ENCODE results near the gene GRIK4. TPM values are rescaled to one million over a fixed set of nuclear protein-coding genes. Genes with fewer than 3 reads are reported as not detected.

Gene GRIK4
- total RNA-seq, 1 donor from 2014 or later, result 2.2 TPM

- H3K27me3 Mint-ChIP-seq (ENCODE audit: low read depth), result peaks cover 14% of the 10 kb centered on the region
- H3K27ac Mint-ChIP-seq, result no peak overlapping the region
Observed at GRCh38 chr11:120773501-120774031, 262.0 kb downstream of the GRIK4 start.

GRCh38 chr11:120774591-120775386 is 263.2 kb downstream of the GRIK4 start:
- no peaks in the 10 kb centered on the region for H3K36me3 Mint-ChIP-seq
- H3K27me3 Mint-ChIP-seq (ENCODE audit: low read depth), result peaks cover 14% of the 10 kb centered on the region
- DNase-seq (ENCODE audit: low spot score in 2 of 2, unreplicated experiment in 2 of 2), result no peak
- no peak for TF ChIP-seq CTCF (IDR thresholded peaks at IDR 0.05; ENCODE audit: unreplicated experiment)
- peaks cover 8% of the 10 kb centered on the region for H3K4me1 Mint-ChIP-seq
- H3K9me3 Mint-ChIP-seq, result peaks cover 9% of the 10 kb centered on the region
- H3K27ac Mint-ChIP-seq, result no peak overlapping the region
- H3K4me3 Mint-ChIP-seq, result no peak overlapping the region

More at GRCh38 chr11:120773501-120774031, 262.0 kb downstream of the GRIK4 start:
- no peak for TF ChIP-seq CTCF (IDR thresholded peaks at IDR 0.05; ENCODE audit: unreplicated experiment)
- no peak for DNase-seq (ENCODE audit: low spot score in 2 of 2, unreplicated experiment in 2 of 2)
- peaks cover 14% of the 10 kb centered on the region for H3K9me3 Mint-ChIP-seq
- H3K36me3 Mint-ChIP-seq, result no peaks in the 10 kb centered on the region
- H3K4me1 Mint-ChIP-seq, result peaks cover 8% of the 10 kb centered on the region
- no peak overlapping the region for H3K4me3 Mint-ChIP-seq

GRCh38 chr11:120775986-120776951 is 264.7 kb downstream of the GRIK4 start:
- no peak overlapping the region for H3K4me3 Mint-ChIP-seq
- H3K36me3 Mint-ChIP-seq, result no peaks in the 10 kb centered on the region
- no peak overlapping the region for H3K27ac Mint-ChIP-seq
- H3K9me3 Mint-ChIP-seq, result peaks cover 9% of the 10 kb centered on the region
- peaks cover 8% of the 10 kb centered on the region for H3K4me1 Mint-ChIP-seq
- H3K27me3 Mint-ChIP-seq (ENCODE audit: low read depth), result peaks cover 11% of the 10 kb centered on the region
- no peak for TF ChIP-seq CTCF (IDR thresholded peaks at IDR 0.05; ENCODE audit: unreplicated experiment)
- no peak for DNase-seq (ENCODE audit: low spot score in 2 of 2, unreplicated experiment in 2 of 2)

GRCh38 chr11:120778685-120779490 is 267.3 kb downstream of the GRIK4 start:
- H3K4me1 Mint-ChIP-seq, result peaks cover 8% of the 10 kb centered on the region
- H3K9me3 Mint-ChIP-seq, result peaks cover 3% of the 10 kb centered on the region
- no peak overlapping the region for H3K4me3 Mint-ChIP-seq
- peaks cover 23% of the 10 kb centered on the region for H3K27me3 Mint-ChIP-seq (ENCODE audit: low read depth)
- no peaks in the 10 kb centered on the region for H3K36me3 Mint-ChIP-seq
- no peak for DNase-seq (ENCODE audit: low spot score in 2 of 2, unreplicated experiment in 2 of 2)
- no peak overlapping the region for H3K27ac Mint-ChIP-seq
- TF ChIP-seq CTCF (IDR thresholded peaks at IDR 0.05; ENCODE audit: unreplicated experiment), result no peak

- peaks cover 33% of the 10 kb centered on the region for H3K27me3 Mint-ChIP-seq (ENCODE audit: low read depth)
- H3K9me3 Mint-ChIP-seq, result no peaks in the 10 kb centered on the region
- H3K36me3 Mint-ChIP-seq, result no peaks in the 10 kb centered on the region
- no peak for DNase-seq (ENCODE audit: low spot score in 2 of 2, unreplicated experiment in 2 of 2)
- TF ChIP-seq CTCF (IDR thresholded peaks at IDR 0.05; ENCODE audit: unreplicated experiment), result no peak
- no peak overlapping the region for H3K4me3 Mint-ChIP-seq
- peaks cover 8% of the 10 kb centered on the region for H3K4me1 Mint-ChIP-seq
- H3K27ac Mint-ChIP-seq, result no peak overlapping the region
Observed at GRCh38 chr11:120780239-120780638, 268.7 kb downstream of the GRIK4 start.

Measured in mesothelial cell of epicardium (in vitro differentiated cells).